Ishikawa (cell line): ENCODE measurements around the gene LNP1.

Experiments used
- CEBPB ChIP-seq: IDR thresholded peaks from 2 replicates; pipeline ENCODE4 v1.6.1; 2012
- CREB1 ChIP-seq: IDR thresholded peaks from 2 replicates; pipeline ENCODE4 v1.6.1; 2012; ENCODE audit warnings: low read depth
- EGR1 ChIP-seq: IDR thresholded peaks from 2 replicates; pipeline ENCODE4 v1.6.1; 2012
- EP300 ChIP-seq: IDR thresholded peaks from 2 replicates; pipeline ENCODE4 v1.6.1; 2012; ENCODE audit warnings: borderline replicate concordance
- FOXM1 ChIP-seq: IDR thresholded peaks from 2 replicates; pipeline ENCODE4 v1.6.1; 2012; ENCODE audit warnings: low read depth, borderline replicate concordance
- NFIC ChIP-seq: IDR thresholded peaks from 2 replicates; pipeline ENCODE4 v1.6.1; 2012
- RAD21 ChIP-seq: IDR thresholded peaks from 2 replicates; pipeline ENCODE4 v1.6.1; 2012; ENCODE audit warnings: low read depth
- TAF1 ChIP-seq: IDR thresholded peaks from 2 replicates; pipeline ENCODE4 v1.6.1; 2012; ENCODE audit warnings: low read depth, mild to moderate bottlenecking
- TCF12 ChIP-seq: IDR thresholded peaks from 2 replicates; pipeline ENCODE4 v1.6.1; 2012; ENCODE audit warnings: low read depth
- TEAD4 ChIP-seq: IDR thresholded peaks from 2 replicates; pipeline ENCODE4 v1.6.1; 2012
- YY1 ChIP-seq: IDR thresholded peaks from 2 replicates; pipeline ENCODE4 v1.6.1; 2012; ENCODE audit warnings: low read depth
- ZBTB7A ChIP-seq: IDR thresholded peaks from 2 replicates; pipeline ENCODE4 v1.6.1; 2012; ENCODE audit warnings: low read depth
- TF ChIP-seq, protein P1 (sequence below): IDR thresholded peaks from 2 replicates; pipeline ENCODE4 v1.6.1; 2012
- TF ChIP-seq, protein P2 (sequence below): IDR thresholded peaks from 2 replicates; pipeline ENCODE4 v1.6.1; 2012
- TF ChIP-seq, protein P3 (sequence below): IDR thresholded peaks from 2 replicates; pipeline ENCODE4 v1.6.1; 2012; ENCODE audit warnings: low read depth, mild to moderate bottlenecking

The LNP1 gene

DNA sequence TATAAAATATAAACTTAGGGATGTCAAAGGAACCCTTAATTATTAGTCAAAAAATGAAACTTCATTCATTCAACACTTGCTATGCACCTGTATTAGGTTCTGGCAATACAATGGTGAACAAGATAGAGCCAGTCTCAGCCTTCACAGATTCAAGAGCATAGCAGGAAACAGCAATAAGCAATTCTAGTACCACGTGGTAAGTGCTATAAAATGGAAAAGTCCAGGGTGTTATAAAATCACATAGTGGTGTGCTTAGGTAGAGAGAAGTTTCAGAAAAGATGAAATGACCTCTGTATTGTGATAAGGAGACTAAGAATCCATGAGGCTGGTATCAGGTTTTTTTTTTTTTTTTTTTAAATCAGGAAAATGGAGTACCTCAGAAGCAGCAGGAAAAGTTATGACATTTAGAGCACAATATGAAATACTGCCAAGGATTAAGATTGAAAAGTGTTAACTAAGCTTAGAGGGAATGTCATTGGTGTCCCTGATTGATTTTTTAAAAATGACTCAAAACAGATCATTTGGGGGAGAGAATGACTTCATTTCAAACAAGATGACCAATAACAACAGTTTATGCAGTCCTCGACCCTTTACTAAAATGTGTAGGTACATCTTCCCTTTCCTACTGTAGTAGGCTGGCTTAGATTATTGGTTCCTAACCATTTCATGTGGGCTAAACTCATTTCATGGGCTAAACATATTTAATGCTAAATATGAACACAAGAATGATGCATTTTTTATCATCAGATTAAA, 5.5 kb upstream of the LNP1 start:
- TF ChIP-seq EGR1 (no peak), RAD21 (no peak), NFIC (no peak), CEBPB (no peak), ZBTB7A (no peak), TAF1 (no peak), CREB1 (no peak), YY1 (no peak), FOXM1 (no peak), TCF12 (no peak), TEAD4 (no peak), EP300 (no peak)
- TF ChIP-seq, protein P1, sequence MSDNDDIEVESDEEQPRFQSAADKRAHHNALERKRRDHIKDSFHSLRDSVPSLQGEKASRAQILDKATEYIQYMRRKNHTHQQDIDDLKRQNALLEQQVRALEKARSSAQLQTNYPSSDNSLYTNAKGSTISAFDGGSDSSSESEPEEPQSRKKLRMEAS: no peak
- TF ChIP-seq, protein P2, sequence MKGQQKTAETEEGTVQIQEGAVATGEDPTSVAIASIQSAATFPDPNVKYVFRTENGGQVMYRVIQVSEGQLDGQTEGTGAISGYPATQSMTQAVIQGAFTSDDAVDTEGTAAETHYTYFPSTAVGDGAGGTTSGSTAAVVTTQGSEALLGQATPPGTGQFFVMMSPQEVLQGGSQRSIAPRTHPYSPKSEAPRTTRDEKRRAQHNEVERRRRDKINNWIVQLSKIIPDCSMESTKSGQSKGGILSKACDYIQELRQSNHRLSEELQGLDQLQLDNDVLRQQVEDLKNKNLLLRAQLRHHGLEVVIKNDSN: no peak

DNA sequence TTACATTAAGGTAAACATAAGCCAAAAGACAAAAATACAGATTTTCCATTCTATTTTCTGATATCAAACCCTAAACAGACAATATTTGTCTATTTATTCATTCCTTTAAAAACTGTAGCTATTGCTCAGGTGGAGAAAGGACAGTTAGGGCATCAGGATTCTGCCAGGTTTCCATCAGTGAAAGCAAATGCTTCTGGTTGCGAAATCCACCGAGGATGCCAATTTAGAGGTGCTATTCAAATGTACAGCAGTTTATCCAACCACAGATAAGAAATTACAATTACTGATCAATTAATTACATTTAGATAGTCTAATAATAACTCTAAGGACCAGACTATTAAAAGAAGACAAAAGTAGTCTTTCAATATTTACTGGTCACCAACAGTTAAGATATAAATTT, 4.4 kb upstream of the LNP1 start:
- TF ChIP-seq RAD21 (no peak), CEBPB (peak; percentile 81), EGR1 (no peak), FOXM1 (no peak), TEAD4 (no peak), EP300 (no peak)
- TF ChIP-seq, protein P2: no peak

DNA sequence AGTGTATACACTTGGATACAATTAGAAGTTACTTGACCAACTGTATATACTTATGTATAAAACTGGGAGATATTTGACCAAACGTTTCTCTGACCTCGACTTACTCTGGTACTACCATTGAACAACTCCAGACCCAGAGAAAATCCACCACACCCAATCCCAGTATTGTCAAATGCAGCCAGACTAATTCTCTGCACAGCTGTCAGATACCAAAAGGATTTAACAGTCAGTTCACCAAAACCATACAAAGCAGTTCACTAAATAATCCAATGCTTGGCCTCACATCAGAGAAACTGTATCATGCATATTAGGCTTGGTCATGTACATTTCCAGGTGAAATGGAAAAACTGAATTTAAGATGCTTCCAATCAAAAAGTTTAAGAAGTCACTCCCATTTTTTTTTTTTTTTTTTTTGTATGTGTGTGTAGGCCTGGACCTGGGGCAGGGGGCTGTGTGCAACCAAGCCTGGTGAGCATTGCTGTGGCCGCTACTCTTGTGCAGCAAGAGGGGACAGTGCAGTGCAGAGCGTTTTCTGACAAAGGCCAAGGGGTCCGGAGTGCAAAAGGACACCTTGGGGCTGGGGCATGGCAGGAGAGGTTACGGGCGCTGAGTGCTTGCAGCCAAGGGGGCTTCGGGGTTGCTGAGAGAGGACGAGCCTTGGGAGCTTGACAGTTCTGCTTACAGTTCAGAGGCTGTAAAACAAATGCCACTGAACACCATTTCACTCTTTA, 1.8 kb upstream of the LNP1 start:
- no peak for TF ChIP-seq TAF1
- TF ChIP-seq, protein P2: no peak
- no peak for TF ChIP-seq EP300
- TF ChIP-seq NFIC: no peak
- TF ChIP-seq, protein P3, sequence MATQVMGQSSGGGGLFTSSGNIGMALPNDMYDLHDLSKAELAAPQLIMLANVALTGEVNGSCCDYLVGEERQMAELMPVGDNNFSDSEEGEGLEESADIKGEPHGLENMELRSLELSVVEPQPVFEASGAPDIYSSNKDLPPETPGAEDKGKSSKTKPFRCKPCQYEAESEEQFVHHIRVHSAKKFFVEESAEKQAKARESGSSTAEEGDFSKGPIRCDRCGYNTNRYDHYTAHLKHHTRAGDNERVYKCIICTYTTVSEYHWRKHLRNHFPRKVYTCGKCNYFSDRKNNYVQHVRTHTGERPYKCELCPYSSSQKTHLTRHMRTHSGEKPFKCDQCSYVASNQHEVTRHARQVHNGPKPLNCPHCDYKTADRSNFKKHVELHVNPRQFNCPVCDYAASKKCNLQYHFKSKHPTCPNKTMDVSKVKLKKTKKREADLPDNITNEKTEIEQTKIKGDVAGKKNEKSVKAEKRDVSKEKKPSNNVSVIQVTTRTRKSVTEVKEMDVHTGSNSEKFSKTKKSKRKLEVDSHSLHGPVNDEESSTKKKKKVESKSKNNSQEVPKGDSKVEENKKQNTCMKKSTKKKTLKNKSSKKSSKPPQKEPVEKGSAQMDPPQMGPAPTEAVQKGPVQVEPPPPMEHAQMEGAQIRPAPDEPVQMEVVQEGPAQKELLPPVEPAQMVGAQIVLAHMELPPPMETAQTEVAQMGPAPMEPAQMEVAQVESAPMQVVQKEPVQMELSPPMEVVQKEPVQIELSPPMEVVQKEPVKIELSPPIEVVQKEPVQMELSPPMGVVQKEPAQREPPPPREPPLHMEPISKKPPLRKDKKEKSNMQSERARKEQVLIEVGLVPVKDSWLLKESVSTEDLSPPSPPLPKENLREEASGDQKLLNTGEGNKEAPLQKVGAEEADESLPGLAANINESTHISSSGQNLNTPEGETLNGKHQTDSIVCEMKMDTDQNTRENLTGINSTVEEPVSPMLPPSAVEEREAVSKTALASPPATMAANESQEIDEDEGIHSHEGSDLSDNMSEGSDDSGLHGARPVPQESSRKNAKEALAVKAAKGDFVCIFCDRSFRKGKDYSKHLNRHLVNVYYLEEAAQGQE: no peak
- no peak for TF ChIP-seq FOXM1
- no peak for TF ChIP-seq ZBTB7A
- TF ChIP-seq EGR1: no peak
- TF ChIP-seq, protein P1: no peak
- TF ChIP-seq TEAD4: no peak
- TF ChIP-seq CEBPB: no peak
- no peak for TF ChIP-seq CREB1
- TF ChIP-seq RAD21: no peak
- TF ChIP-seq YY1: no peak
- no peak for TF ChIP-seq TCF12

DNA sequence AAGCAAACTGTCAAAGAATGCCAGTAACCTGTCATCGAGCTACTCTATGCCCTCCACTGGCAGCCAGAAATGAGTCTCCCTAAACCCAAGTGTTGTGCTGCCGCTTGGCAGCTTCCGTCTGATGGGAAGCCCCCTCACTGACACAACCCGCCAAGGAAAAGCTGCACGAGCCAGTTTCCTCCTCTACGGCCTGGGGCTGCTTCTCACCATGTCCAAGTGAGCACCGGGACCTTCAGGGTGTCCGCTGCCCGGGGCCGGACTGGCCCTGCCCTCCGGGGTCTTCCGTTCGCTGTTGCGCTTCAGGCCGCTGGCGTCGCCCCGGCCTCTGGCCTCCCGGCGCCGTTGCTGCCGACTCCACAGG, 940 bp upstream of the LNP1 start:
- TF ChIP-seq, protein P2: no peak
- TF ChIP-seq CREB1 (no peak), EGR1 (no peak), NFIC (no peak), TEAD4 (no peak), RAD21 (no peak), YY1 (no peak), TAF1 (no peak), TCF12 (no peak), FOXM1 (no peak), EP300 (no peak)
- TF ChIP-seq, protein P3: no peak
- TF ChIP-seq, protein P1: no peak
